GM18511 (cell line): ENCODE data around the gene OR10G7.
"Not testable (repeated sequence)": the region's sequence is repeated elsewhere in the genome, so short reads cannot be mapped to it uniquely, and the experiment has no call there.

Experiments
- ATAC-seq: cut with Tn5 transposase; IDR thresholded peaks from one replicate; pipeline ENCODE4 v1.9.1; 2021; ENCODE audit warnings: mild to moderate bottlenecking, moderate library complexity; ENCODE audit not compliant: unreplicated experiment

OR10G7 gene

GRCh38 chr11:124043420-124043819 is 2.3 kb upstream of the OR10G7 start:
- ATAC-seq = no peak

GRCh38 chr11:124039557-124039956 is 1.6 kb downstream of the OR10G7 start:
- no peak for ATAC-seq

DNA sequence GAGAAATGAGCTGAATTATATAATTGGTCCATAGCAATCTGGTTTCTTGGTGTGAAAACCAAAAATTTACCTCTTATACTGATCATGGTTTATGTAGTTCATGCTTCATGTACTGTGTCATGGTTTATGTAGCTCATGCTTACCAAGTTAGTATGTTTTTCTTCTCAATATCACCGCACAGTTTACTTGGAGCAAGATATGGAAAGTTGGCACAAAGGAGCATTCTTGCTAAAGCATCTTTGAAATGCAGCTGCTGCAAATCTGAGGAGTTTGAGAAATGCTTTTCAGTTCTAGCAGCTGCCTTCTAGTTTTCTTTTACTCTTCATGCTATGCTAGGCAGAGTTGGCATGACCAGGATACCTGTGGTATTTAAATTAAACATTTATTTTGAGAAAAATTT is 4.5 kb downstream of the OR10G7 start:
- no peak for ATAC-seq

- ATAC-seq = no peak
These were observed 14.6 kb downstream of the OR10G7 start, which contains the start of gene OR10G8 for GRCh38 chr11:124026498-124026897. TSS of gene OR10G8 (plus strand) at chr11:124026798. CDS start at chr11:124029623, 2,825 bp downstream.

DNA sequence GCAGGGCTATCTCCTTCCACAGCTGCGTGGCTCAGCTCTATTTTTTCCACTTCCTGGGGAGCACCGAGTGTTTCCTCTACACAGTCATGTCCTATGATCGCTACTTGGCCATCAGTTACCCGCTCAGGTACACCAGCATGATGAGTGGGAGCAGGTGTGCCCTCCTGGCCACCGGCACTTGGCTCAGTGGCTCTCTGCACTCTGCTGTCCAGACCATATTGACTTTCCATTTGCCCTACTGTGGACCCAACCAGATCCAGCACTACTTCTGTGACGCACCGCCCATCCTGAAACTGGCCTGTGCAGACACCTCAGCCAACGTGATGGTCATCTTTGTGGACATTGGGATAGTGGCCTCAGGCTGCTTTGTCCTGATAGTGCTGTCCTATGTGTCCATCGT is 25.3 kb downstream of the OR10G7 start:
- not testable (repeated sequence) for ATAC-seq

DNA sequence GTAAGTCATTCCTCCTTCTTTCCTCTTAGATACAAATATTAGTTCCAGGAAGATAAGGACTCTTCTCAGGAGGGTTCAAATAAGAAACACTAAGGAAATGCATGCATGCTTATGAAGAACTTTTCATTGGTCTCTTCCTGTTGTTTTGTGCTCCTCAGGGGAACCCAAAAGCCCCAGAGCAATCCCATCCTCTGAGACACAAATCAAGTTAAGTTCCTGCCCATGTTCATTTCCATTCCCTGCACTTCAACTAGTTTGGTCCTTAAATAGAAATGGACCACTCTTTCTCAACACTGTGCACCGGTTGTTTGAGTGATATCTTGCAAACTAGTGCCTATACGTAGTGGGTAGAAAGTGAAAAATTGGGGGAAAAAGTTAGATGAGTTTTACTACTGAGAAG is 28.4 kb downstream of the OR10G7 start, which contains the start of gene OR10G4:
Gene OR10G4, plus strand, starts transcription at position 301 of the 400 bp plus-strand sequence. CDS start 2,578 bp downstream, outside the sequence.
- no peak for ATAC-seq

DNA sequence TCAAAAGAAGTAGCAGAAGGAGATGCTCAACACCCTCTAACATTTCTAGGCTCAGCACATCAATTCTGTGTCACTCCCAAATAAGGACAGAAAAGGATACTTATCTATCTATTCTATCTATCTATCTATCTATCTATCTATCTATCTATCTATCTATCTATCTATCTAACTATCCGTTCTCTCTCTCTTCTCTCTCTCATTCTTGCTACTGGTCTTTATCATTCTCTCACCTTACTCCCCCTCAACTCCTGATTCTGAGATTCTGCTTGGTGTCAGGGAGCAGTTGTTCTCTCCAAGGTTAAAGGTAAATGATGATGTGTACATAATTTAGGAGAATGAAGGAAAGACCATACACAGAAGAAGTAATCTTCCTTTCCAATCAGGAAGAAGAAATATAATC is 46.0 kb downstream of the OR10G7 start, which contains the start of gene OR10G6:
Gene OR10G6, minus strand, starts transcription at position 43 of the 400 bp plus-strand sequence. Its CDS starts 0 bp downstream, at position 43.
- no peak for ATAC-seq
